GM19023 (cell line): ENCODE results near the gene NANOS3.

ENCODE experiments used
- ATAC-seq: cut with Tn5 transposase; IDR thresholded peaks from one replicate; pipeline ENCODE4 v1.9.1; 2021; ENCODE audit warnings: mild to moderate bottlenecking, moderate library complexity; ENCODE audit not compliant: unreplicated experiment

Gene NANOS3

GRCh38 chr19:13882836-13883235 is 5.9 kb downstream of the NANOS3 start:
- no peak for ATAC-seq

- no peak for ATAC-seq
These were observed 6.7 kb downstream of the NANOS3 start for GRCh38 chr19:13883516-13884064.

- ATAC-seq = no peak
These were observed 8.0 kb downstream of the NANOS3 start for GRCh38 chr19:13884726-13885591.

GRCh38 chr19:13885826-13886365 is 9.0 kb downstream of the NANOS3 start:
- ATAC-seq = no peak

GRCh38 chr19:13887018-13887436 is 10.1 kb downstream of the NANOS3 start:
- ATAC-seq = no peak

- no peak for ATAC-seq
These were observed 10.6 kb downstream of the NANOS3 start for GRCh38 chr19:13887517-13887916.

GRCh38 chr19:13888281-13888680 is 11.3 kb downstream of the NANOS3 start:
- ATAC-seq = no peak

GRCh38 chr19:13890136-13890535 is 13.2 kb downstream of the NANOS3 start:
- no peak for ATAC-seq

GRCh38 chr19:13892870-13893269 is 15.9 kb downstream of the NANOS3 start:
- ATAC-seq = no peak

- ATAC-seq = no peak
These were observed 17.6 kb downstream of the NANOS3 start for GRCh38 chr19:13894552-13894951.

- no peak for ATAC-seq
These were observed 19.3 kb downstream of the NANOS3 start for GRCh38 chr19:13896227-13896626.

- no peak for ATAC-seq
These were observed 22.5 kb downstream of the NANOS3 start for GRCh38 chr19:13899393-13899792.

GRCh38 chr19:13899912-13900584 is 23.1 kb downstream of the NANOS3 start:
- ATAC-seq = no peak

GRCh38 chr19:13902993-13903555 is 26.1 kb downstream of the NANOS3 start:
- ATAC-seq = no peak

- ATAC-seq = peak; percentile 91
These were observed 28.9 kb downstream of the NANOS3 start, which contains the start of the genes BRME1 and CC2D1A for GRCh38 chr19:13905634-13906520. BRME1 (minus strand) TSS chr19:13906117; CDS start chr19:13904892, 1,225 bp downstream. CC2D1A (plus strand) TSS chr19:13906201; CDS start chr19:13906442, 241 bp downstream.

- peak; percentile 20 for ATAC-seq
These were observed 29.6 kb downstream of the NANOS3 start for GRCh38 chr19:13906521-13906904.

- ATAC-seq = no peak
These were observed 30.0 kb downstream of the NANOS3 start for GRCh38 chr19:13906910-13907309.

- ATAC-seq = no peak
These were observed 31.7 kb downstream of the NANOS3 start for GRCh38 chr19:13908674-13909073.

- ATAC-seq = no peak
These were observed 32.5 kb downstream of the NANOS3 start for GRCh38 chr19:13909430-13909829.

GRCh38 chr19:13913352-13913751 is 36.4 kb downstream of the NANOS3 start:
- ATAC-seq = no peak
